WTC11 (cell line): ENCODE measurements around the gene UGT1A3. TPM values are rescaled to one million over a fixed set of nuclear protein-coding genes. Genes with fewer than 3 reads are reported as not detected.
A peak's percentile ranks its signal among the peaks of the same experiment; 100 is the strongest.

Experiments
- ATAC-seq: fragments of 200-7000 bp; cut with Tn5 transposase; 2 replicates; pipeline ENCODE4 v1.10.0; 2021; ENCODE audit warnings: mild to moderate bottlenecking, moderate library complexity
- CTCF ChIA-PET: fragments of 300-600 bp; sonication (Branson Sonifier 250); formaldehyde crosslinking; loops from one replicate; lab custom pipeline; 2021; ENCODE audit warnings: antibody characterized with exemption; lab: Charles Lee
- POLR2A ChIA-PET: fragments of 350-600 bp; sonication (Branson Sonifier 250); formaldehyde crosslinking; loops from one replicate; lab custom pipeline; 2021; ENCODE audit warnings: antibody characterized with exemption; lab: Charles Lee
- DNase-seq: peaks from one replicate; pipeline ENCODE4 v3.0.0; 2021; ENCODE audit warnings: low spot score
- H3K27ac Mint-ChIP-seq: 2 replicates; pipeline ENCODE4 v1.8.0; 2021; ENCODE audit warnings: mixed read lengths
- H3K27me3 Mint-ChIP-seq: 2 replicates; pipeline ENCODE4 v1.8.0; 2021; ENCODE audit warnings: low read depth, mild to moderate bottlenecking, moderate library complexity, mixed read lengths
- H3K36me3 Mint-ChIP-seq: 2 replicates; pipeline ENCODE4 v1.8.0; 2021; ENCODE audit warnings: mixed read lengths
- H3K4me1 Mint-ChIP-seq: 2 replicates; pipeline ENCODE4 v1.8.0; 2022; ENCODE audit warnings: mixed read lengths
- H3K4me3 Mint-ChIP-seq: 2 replicates; pipeline ENCODE4 v1.8.0; 2021; ENCODE audit warnings: mild to moderate bottlenecking, moderate library complexity, mixed read lengths
- H3K9me3 Mint-ChIP-seq: 2 replicates; pipeline ENCODE4 v1.8.0; 2021; ENCODE audit warnings: mixed read lengths
- CREB1 ChIP-seq: sonication (generic); formaldehyde crosslinking; IDR thresholded peaks from 2 replicates; pipeline ENCODE4 v1.8.0; 2023; ENCODE audit warnings: mild to moderate bottlenecking, missing genetic modification reagents
- JUN ChIP-seq: sonication (generic); formaldehyde crosslinking; IDR thresholded peaks from 2 replicates; pipeline ENCODE4 v1.8.0; 2023; ENCODE audit warnings: mild to moderate bottlenecking, missing genetic modification reagents
- MYBL2 ChIP-seq: sonication (generic); formaldehyde crosslinking; IDR thresholded peaks from 2 replicates; pipeline ENCODE4 v1.8.1; 2023; ENCODE audit warnings: mild to moderate bottlenecking, moderate library complexity, missing genetic modification reagents
- OVOL2 ChIP-seq: fragments of 250-450 bp; sonication (Bioruptor Pico); IDR thresholded peaks from 2 replicates; pipeline ENCODE4 v1.9.0; 2021; ENCODE audit warnings: mild to moderate bottlenecking, borderline replicate concordance
- PRRX2 ChIP-seq: fragments of 250-450 bp; sonication (Bioruptor Pico); IDR thresholded peaks from 2 replicates; pipeline ENCODE4 v1.8.0; 2021; ENCODE audit warnings: mild to moderate bottlenecking
- RELA ChIP-seq: sonication (generic); formaldehyde crosslinking; IDR thresholded peaks from 2 replicates; pipeline ENCODE4 v1.8.1; 2022; ENCODE audit warnings: missing genetic modification reagents, mild to moderate bottlenecking, borderline replicate concordance
- RORB ChIP-seq: fragments of 250-450 bp; sonication (Bioruptor Pico); IDR thresholded peaks from 2 replicates; pipeline ENCODE4 v1.9.0; 2021; ENCODE audit warnings: mild to moderate bottlenecking
- TEAD1 ChIP-seq: sonication (generic); formaldehyde crosslinking; IDR thresholded peaks from 2 replicates; pipeline ENCODE4 v1.8.0; 2022; ENCODE audit warnings: mild to moderate bottlenecking, missing genetic modification reagents
- TP53 ChIP-seq: sonication (generic); formaldehyde crosslinking; IDR thresholded peaks from 2 replicates; pipeline ENCODE4 v1.8.1; 2023; ENCODE audit warnings: mild to moderate bottlenecking, missing genetic modification reagents
- ZNF423 ChIP-seq: fragments of 250-450 bp; sonication (Bioruptor Pico); IDR thresholded peaks from 2 replicates; pipeline ENCODE4 v2.1.2; 2022; ENCODE audit warnings: mild to moderate bottlenecking, moderate library complexity
- total RNA-seq: library from RNA; stranded (reverse); gene quantifications from 3 replicates; pipeline ENCODE4 v1.2.3, GENCODE V29; 2021
- TF ChIP-seq, protein P1 (sequence below): sonication (generic); formaldehyde crosslinking; IDR thresholded peaks from 2 replicates; pipeline ENCODE4 v1.8.1; 2022; ENCODE audit warnings: mild to moderate bottlenecking, moderate library complexity, missing genetic modification reagents
- TF ChIP-seq, protein P2 (sequence below): sonication (generic); formaldehyde crosslinking; IDR thresholded peaks from 2 replicates; pipeline ENCODE4 v1.8.1; 2022; ENCODE audit warnings: missing genetic modification reagents, borderline replicate concordance
- TF ChIP-seq, protein P3 (sequence below): sonication (generic); formaldehyde crosslinking; IDR thresholded peaks from 2 replicates; pipeline ENCODE4 v1.8.1; 2023; ENCODE audit warnings: mild to moderate bottlenecking, missing genetic modification reagents, moderate library complexity
- TF ChIP-seq, protein P4 (sequence below): sonication (generic); formaldehyde crosslinking; IDR thresholded peaks from 2 replicates; pipeline ENCODE4 v1.8.0; 2023; ENCODE audit warnings: mild to moderate bottlenecking, missing genetic modification reagents
- TF ChIP-seq, protein P5 (sequence below): fragments of 200-600 bp; IDR thresholded peaks from 2 replicates; pipeline ENCODE4 v1.8.0; 2022; ENCODE audit warnings: antibody characterized with exemption
- TF ChIP-seq, protein P6 (sequence below): fragments of 250-450 bp; sonication (Bioruptor Pico); IDR thresholded peaks from 2 replicates; pipeline ENCODE4 v1.9.0; 2021; ENCODE audit warnings: moderate library complexity, mild to moderate bottlenecking, inconsistent platforms, borderline replicate concordance

Gene UGT1A3
- total RNA-seq, 1 experiment from 2014 or later: not detected

DNA sequence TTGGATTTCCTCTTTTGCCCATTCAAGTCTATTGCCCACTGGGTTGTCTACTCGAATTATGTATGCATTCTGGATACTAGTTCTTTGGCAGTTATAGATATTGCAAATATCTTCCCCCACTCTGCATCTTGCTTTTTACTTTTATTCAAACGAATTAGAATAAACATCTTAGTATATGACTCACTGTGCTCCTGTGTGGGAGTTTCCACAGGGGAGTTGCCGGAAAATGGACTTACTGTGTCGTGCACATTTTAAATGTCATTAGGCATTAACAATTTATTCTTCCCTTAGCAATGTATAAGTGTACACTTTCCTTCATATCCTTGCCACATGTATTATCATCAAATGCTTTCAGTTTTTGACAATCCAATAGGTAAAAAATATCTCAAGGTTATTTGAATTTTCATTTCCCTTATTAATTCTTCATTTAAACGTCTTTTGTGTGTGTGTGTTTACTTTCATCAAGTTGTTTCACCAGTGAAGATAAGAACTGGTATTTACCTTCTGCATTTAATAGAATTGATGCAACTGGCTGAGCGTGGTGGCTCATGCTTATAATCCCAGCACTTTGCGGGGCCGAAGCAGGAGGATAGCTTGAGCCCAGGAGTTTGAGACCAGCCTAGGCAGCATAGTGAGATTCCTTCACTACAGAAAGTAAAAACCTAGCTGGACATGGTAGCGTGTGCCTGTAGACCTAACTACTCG, 20.8 kb upstream of the UGT1A3 start:
- CTCF ChIA-PET: no interaction called here
- no peaks in the 10 kb centered on the region; the same call in 1 of the 2 replicates for H3K9me3 Mint-ChIP-seq
- H3K36me3 Mint-ChIP-seq: no peaks in the 10 kb centered on the region
- TF ChIP-seq, protein P1, sequence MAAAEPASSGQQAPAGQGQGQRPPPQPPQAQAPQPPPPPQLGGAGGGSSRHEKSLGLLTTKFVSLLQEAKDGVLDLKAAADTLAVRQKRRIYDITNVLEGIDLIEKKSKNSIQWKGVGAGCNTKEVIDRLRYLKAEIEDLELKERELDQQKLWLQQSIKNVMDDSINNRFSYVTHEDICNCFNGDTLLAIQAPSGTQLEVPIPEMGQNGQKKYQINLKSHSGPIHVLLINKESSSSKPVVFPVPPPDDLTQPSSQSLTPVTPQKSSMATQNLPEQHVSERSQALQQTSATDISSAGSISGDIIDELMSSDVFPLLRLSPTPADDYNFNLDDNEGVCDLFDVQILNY (CRISPR knock-in tag): no peak
- TF ChIP-seq RELA (no peak), CREB1 (no peak), OVOL2 (no peak)
- no peak overlapping the region for H3K27ac Mint-ChIP-seq
- no peak overlapping the region for H3K4me3 Mint-ChIP-seq
- ATAC-seq (no peak), DNase-seq (no peak)
- POLR2A ChIA-PET: no interaction called here
- H3K27me3 Mint-ChIP-seq: no peaks in the 10 kb centered on the region; the same call in 1 of the 2 replicates
- H3K4me1 Mint-ChIP-seq: peaks cover 4% of the 10 kb centered on the region; the same call in 1 of the 2 replicates

DNA sequence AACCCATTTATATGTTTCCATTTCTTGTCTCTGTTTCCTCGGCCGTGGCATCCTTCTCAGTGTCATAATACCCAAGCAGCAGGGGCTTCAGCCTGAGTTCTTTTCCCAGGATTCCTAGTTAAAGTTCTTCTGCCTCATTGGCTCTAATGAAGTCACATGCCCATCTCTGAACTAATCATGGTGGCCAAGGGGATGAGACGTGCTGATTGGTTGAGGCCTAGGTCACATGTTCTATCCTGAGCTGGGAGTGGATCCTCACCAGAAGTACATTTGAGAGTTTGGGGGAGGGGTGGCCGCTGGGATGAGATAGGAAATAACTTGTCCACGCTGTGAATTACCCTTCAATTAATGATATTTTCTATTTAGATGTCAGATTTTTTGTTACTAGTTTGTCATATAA, 19.9 kb upstream of the UGT1A3 start:
- TF ChIP-seq, protein P2, sequence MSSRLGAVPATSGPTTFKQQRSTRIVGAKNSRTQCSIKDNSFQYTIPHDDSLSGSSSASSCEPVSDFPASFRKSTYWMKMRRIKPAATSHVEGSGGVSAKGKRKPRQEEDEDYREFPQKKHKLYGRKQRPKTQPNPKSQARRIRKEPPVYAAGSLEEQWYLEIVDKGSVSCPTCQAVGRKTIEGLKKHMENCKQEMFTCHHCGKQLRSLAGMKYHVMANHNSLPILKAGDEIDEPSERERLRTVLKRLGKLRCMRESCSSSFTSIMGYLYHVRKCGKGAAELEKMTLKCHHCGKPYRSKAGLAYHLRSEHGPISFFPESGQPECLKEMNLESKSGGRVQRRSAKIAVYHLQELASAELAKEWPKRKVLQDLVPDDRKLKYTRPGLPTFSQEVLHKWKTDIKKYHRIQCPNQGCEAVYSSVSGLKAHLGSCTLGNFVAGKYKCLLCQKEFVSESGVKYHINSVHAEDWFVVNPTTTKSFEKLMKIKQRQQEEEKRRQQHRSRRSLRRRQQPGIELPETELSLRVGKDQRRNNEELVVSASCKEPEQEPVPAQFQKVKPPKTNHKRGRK (CRISPR knock-in tag): no peak
- TF ChIP-seq PRRX2 (no peak), RORB (CRISPR knock-in tag) (no peak)
- TF ChIP-seq, protein P3, sequence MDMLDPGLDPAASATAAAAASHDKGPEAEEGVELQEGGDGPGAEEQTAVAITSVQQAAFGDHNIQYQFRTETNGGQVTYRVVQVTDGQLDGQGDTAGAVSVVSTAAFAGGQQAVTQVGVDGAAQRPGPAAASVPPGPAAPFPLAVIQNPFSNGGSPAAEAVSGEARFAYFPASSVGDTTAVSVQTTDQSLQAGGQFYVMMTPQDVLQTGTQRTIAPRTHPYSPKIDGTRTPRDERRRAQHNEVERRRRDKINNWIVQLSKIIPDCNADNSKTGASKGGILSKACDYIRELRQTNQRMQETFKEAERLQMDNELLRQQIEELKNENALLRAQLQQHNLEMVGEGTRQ (CRISPR knock-in tag): peak; percentile 60; the same call in 1 of the 2 replicates
- POLR2A ChIA-PET: no interaction called here
- ATAC-seq: no peak
- no peak overlapping the region for H3K4me3 Mint-ChIP-seq
- DNase-seq: no peak
- no peaks in the 10 kb centered on the region; the same call in 1 of the 2 replicates for H3K27me3 Mint-ChIP-seq
- peaks cover 4% of the 10 kb centered on the region; the same call in 1 of the 2 replicates for H3K4me1 Mint-ChIP-seq
- H3K27ac Mint-ChIP-seq: no peak overlapping the region
- H3K9me3 Mint-ChIP-seq: no peaks in the 10 kb centered on the region; the same call in 1 of the 2 replicates
- H3K36me3 Mint-ChIP-seq: no peaks in the 10 kb centered on the region
- CTCF ChIA-PET: no interaction called here

DNA sequence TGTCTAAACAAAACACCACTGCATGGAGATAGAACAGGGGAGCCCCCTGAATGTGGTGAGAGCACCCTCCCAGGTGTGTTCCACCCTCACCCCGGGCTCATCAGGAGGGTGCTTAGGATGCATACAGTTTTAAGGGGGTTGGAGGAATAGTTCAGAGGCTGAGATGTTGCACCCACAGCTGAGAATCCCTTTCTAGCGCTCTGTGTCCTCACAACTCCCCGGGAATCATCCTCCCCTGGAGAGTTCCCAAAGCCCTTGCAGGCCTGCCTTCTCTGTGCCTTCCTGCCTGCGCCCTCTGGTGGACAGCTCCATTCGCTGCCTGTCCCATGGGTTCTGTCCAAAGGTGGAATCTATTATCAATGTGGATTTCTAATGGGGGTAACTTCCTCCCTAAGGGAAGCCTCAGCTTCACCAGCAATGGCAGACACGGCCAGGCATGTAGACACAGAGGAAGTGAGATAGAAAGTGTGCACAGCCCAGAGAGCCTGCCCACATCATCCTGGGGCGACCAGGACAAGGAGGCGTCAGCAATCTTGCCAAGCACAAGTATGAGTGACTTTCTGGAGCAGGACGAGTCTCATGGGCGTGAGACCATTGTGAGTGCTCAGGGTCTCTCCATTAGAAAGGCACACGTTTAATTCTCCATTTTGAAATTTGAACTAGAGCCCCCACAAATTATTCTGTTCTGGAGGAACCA, 17.4 kb upstream of the UGT1A3 start:
- Mint-ChIP-seq H3K4me1 (peaks cover 4% of the 10 kb centered on the region; the same call in 1 of the 2 replicates), H3K27ac (no peak overlapping the region), H3K9me3 (peaks cover 3% of the 10 kb centered on the region), H3K4me3 (no peak overlapping the region), H3K27me3 (no peaks in the 10 kb centered on the region; the same call in 1 of the 2 replicates), H3K36me3 (no peaks in the 10 kb centered on the region)
- ChIA-PET POLR2A (no interaction called here), CTCF (interaction anchor here (0.6 to 3.2 kb wide), 16 partner anchors 12 to 295 kb away, joined by 3 to 19 read pairs (median 4); partner anchors contain the start of genes UGT1A7 and UGT1A9)
- ATAC-seq (peak; percentile 97), DNase-seq (peak; percentile 89)
- no peak for TF ChIP-seq MYBL2 (CRISPR knock-in tag)
- no peak for TF ChIP-seq TP53 (CRISPR knock-in tag)
- TF ChIP-seq JUN: no peak
- TF ChIP-seq TEAD1 (CRISPR knock-in tag): no peak
- TF ChIP-seq, protein P2 (CRISPR knock-in tag): no peak
- peak; percentile 88 for TF ChIP-seq ZNF423
- TF ChIP-seq, protein P4, sequence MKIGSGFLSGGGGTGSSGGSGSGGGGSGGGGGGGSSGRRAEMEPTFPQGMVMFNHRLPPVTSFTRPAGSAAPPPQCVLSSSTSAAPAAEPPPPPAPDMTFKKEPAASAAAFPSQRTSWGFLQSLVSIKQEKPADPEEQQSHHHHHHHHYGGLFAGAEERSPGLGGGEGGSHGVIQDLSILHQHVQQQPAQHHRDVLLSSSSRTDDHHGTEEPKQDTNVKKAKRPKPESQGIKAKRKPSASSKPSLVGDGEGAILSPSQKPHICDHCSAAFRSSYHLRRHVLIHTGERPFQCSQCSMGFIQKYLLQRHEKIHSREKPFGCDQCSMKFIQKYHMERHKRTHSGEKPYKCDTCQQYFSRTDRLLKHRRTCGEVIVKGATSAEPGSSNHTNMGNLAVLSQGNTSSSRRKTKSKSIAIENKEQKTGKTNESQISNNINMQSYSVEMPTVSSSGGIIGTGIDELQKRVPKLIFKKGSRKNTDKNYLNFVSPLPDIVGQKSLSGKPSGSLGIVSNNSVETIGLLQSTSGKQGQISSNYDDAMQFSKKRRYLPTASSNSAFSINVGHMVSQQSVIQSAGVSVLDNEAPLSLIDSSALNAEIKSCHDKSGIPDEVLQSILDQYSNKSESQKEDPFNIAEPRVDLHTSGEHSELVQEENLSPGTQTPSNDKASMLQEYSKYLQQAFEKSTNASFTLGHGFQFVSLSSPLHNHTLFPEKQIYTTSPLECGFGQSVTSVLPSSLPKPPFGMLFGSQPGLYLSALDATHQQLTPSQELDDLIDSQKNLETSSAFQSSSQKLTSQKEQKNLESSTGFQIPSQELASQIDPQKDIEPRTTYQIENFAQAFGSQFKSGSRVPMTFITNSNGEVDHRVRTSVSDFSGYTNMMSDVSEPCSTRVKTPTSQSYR (CRISPR knock-in tag): no peak
- TF ChIP-seq, protein P5, sequence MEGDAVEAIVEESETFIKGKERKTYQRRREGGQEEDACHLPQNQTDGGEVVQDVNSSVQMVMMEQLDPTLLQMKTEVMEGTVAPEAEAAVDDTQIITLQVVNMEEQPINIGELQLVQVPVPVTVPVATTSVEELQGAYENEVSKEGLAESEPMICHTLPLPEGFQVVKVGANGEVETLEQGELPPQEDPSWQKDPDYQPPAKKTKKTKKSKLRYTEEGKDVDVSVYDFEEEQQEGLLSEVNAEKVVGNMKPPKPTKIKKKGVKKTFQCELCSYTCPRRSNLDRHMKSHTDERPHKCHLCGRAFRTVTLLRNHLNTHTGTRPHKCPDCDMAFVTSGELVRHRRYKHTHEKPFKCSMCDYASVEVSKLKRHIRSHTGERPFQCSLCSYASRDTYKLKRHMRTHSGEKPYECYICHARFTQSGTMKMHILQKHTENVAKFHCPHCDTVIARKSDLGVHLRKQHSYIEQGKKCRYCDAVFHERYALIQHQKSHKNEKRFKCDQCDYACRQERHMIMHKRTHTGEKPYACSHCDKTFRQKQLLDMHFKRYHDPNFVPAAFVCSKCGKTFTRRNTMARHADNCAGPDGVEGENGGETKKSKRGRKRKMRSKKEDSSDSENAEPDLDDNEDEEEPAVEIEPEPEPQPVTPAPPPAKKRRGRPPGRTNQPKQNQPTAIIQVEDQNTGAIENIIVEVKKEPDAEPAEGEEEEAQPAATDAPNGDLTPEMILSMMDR: peak; percentile 80
- TF ChIP-seq, protein P6, sequence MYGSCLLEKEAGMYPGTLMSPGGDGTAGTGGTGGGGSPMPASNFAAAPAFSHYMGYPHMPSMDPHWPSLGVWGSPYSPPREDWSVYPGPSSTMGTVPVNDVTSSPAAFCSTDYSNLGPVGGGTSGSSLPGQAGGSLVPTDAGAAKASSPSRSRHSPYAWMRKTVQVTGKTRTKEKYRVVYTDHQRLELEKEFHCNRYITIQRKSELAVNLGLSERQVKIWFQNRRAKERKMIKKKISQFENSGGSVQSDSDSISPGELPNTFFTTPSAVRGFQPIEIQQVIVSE (CRISPR knock-in tag): no peak
